GM10248 (cell line): ENCODE data around the gene LCAT.
A peak's percentile ranks its signal among the peaks of the same experiment; 100 is the strongest.

ENCODE experiments used
- CTCF ChIA-PET: fragments of 300-600 bp; sonication (Branson Sonifier 250); formaldehyde crosslinking; extraction: SDS; loops from one replicate; lab custom pipeline; 2021; ENCODE audit warnings: antibody characterized with exemption; lab: Yijun Ruan, JAX
- POLR2A ChIA-PET: fragments of 350-650 bp; sonication (Branson Sonifier 250); formaldehyde crosslinking; extraction: SDS; loops from one replicate; lab custom pipeline; 2020; ENCODE audit warnings: antibody characterized with exemption; lab: Yijun Ruan, JAX
- DNase-seq: peaks from one replicate; pipeline ENCODE4 v3.0.0; 2012; ENCODE audit errors: extremely low spot score
- TF ChIP-seq, protein P1 (sequence below): IDR thresholded peaks from 2 replicates; pipeline ENCODE4 v1.5.1; 2012; ENCODE audit warnings: mild to moderate bottlenecking, low read depth; ENCODE audit errors: extremely low read depth, missing control alignments, control extremely low read depth

The LCAT gene

DNA sequence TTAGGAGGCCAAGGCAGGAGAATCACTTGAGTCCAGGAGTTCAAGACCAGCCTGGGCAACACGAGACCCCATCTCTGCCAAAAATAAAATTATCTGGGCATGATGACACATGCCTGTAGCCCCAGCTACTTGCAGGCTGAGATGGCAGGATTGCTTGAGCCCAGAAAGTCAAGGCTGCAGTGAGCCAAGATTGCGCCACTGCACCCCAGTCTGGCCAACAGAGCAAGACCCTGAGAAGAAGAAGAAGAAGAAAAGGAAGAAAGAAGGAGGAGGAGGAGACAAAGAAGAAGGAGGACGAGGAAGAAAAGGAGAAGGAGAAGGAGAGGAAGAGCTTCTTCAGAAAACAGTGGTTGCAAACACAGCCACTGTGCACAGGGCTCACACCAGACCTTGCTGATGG, 44.8 kb upstream of the LCAT start:
- no peak for DNase-seq
- POLR2A ChIA-PET: no interaction called here
- TF ChIP-seq, protein P1, sequence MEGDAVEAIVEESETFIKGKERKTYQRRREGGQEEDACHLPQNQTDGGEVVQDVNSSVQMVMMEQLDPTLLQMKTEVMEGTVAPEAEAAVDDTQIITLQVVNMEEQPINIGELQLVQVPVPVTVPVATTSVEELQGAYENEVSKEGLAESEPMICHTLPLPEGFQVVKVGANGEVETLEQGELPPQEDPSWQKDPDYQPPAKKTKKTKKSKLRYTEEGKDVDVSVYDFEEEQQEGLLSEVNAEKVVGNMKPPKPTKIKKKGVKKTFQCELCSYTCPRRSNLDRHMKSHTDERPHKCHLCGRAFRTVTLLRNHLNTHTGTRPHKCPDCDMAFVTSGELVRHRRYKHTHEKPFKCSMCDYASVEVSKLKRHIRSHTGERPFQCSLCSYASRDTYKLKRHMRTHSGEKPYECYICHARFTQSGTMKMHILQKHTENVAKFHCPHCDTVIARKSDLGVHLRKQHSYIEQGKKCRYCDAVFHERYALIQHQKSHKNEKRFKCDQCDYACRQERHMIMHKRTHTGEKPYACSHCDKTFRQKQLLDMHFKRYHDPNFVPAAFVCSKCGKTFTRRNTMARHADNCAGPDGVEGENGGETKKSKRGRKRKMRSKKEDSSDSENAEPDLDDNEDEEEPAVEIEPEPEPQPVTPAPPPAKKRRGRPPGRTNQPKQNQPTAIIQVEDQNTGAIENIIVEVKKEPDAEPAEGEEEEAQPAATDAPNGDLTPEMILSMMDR: no peak
- CTCF ChIA-PET: interaction anchor here (0.7 to 2.0 kb wide), 5 partner anchors 10 to 240 kb away, joined by 3 to 7 read pairs (median 4); no protein-coding TSS in a partner anchor

DNA sequence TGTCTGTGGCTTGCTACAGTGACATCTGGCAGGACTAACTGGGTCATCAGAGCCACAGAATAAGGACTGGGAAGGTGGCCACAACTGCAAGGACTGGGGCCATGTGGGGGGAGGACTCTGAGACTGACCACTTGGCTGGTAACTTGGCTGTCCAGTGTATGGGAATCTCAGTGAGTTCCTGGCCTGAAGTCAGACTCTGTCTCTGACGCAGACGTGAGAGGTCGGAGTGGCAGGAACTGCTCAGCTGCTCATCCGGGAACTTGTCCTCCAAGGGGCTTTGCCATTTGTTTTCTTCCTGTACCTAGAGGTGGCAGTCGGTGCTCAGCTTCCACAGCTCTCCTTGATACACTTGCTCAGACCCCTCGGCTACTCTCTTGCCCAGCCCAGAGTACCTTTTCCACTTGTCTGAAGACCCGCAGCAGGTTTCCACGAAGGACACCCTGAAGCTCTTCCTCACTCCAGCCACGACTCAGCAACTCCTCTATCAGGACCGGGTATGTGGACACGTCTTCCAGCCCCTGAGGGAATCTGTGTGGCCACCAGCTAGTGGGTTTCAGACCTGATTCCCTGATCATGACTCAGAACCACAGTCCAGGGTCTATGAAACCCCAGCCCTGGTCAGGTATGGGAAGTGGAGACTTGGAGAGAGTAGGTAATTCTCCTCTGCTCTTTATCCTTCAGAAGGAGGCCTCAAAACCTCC, 43.7 kb upstream of the LCAT start:
- ChIA-PET POLR2A (no interaction called here), CTCF (interaction anchor here (1.3 to 2.0 kb wide), 3 partner anchors 7 to 53 kb away, joined by 3 to 7 read pairs (median 6); no protein-coding TSS in a partner anchor)
- TF ChIP-seq, protein P1: no peak
- no peak for DNase-seq

DNA sequence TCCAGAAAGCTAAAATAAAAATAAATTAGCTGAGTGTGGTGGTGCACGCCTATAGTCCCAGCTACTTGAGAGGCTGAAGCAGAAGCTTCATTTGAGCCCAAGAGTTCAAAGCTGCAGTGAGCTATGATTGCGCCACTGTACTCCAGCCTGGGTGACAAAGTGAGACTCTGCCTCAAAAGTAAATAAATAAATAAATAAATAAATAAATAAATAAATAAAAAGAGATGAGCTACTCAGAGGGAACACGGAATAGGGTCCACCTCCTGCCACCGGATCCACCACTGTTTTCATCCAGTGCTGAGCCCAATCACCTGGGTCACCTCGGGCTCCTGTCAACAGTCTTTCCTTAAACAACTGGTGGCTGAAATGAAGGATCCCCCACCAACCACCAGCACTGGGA, 43.0 kb upstream of the LCAT start:
- CTCF ChIA-PET: interaction anchor here (0.8 to 2.4 kb wide), 4 partner anchors 8 to 54 kb away, joined by 3 to 10 read pairs (median 4); no protein-coding TSS in a partner anchor
- no peak for DNase-seq
- TF ChIP-seq, protein P1: no peak
- POLR2A ChIA-PET: interaction anchor here (0.6 kb wide), 1 partner anchor 39 kb away, joined by 11 read pairs; no protein-coding TSS in a partner anchor

DNA sequence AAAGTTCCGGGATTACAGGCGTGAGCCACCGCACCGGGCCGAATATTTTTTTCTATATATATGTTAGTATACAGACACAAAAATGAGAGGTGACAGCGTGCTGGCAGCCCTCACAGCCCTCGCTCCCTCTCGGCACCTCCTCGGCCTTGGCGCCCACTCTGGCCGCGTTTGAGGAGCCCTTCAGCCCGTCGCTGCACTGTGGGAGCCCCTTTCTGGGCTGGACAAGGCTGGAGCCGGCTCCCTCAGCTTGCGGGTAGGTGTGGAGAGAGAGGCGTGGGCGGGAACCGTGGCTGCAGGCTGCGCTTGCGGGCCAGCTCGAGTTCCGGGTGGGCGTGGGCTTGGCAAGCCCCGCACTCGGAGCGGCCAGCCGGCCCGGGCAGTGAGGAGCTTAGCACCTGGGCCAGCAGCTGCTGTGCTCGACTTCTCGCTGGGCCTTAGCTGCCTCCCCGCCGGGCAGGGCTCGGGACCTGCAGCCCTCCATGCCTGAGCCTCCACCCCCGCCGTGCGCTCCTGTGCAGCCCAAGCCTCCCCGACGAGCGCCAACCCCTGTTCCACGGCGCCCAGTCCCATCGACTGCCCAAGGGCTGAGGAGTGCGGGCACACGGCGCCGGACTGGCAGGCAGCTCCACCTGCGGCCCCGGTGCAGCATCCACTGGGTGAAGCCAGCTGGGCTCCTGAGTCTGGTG, 38.2 kb upstream of the LCAT start:
- ChIA-PET POLR2A (no interaction called here), CTCF (interaction anchor here (0.7 to 5.3 kb wide), 6 partner anchors 9 to 246 kb away, joined by 3 to 20 read pairs (median 4); no protein-coding TSS in a partner anchor)
- DNase-seq: no peak
- TF ChIP-seq, protein P1: no peak

DNA sequence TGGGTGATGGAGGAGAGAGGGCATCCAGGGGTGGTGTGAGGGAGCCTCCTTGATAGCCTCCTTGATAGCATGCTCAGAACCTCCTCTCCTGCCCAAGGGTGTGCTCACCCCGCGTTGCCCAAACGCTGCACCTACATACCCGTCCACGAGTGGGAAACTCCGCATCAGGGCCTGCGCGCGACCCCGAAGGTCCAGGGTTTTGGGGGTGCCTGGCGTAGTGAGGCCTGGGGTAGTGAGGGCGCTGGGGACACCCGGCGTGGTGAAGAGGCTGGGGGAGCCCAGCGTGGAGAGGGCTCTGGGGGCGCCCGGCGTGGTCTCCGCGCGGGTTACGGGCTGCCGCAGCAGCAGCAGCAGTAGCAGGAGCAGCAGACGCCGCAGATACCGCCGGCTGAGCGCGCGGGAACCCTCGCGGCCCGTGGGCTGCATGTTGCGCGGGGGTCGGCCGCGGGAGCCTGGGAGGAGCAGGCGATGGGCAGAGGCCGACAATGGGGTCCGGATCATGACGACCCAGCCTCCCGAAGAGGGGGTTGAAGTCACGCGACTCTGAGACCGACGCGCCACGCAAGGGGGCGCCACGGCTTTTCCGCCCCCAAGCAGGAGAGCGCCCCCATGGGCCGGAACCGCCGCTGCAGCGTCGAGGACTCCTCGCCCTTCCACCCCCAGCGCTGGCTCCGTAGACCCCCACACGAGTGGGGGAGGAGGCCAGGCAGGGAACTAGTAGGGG, 36.2 kb upstream of the LCAT start, which contains the start of gene DPEP3:
TSS of gene DPEP3 (minus strand) at position 545 of the 724 bp plus-strand sequence. CDS start at position 426, 119 bp downstream.
- POLR2A ChIA-PET: no interaction called here

More for the DNA sequence above, 36.2 kb upstream of the LCAT start, which contains the start of gene DPEP3:
- TF ChIP-seq, protein P1: peak; percentile 22
- CTCF ChIA-PET: interaction anchor here (1.4 to 5.3 kb wide), 6 partner anchors 11 to 60 kb away, joined by 3 to 21 read pairs (median 7); no protein-coding TSS in a partner anchor
- no peak for DNase-seq
